Panc1 (cell line): Measurements from ENCODE around the gene POU4F1.

Source experiments
- TF ChIP-seq, protein P1 (sequence below): fragments of 450-650 bp; IDR thresholded peaks from 2 replicates; pipeline ENCODE4 v1.5.1; 2017; ENCODE audit warnings: mild to moderate bottlenecking
- TF ChIP-seq, protein P2 (sequence below), 2 experiments: IDR thresholded peaks; 2 replicates each; pipeline ENCODE4 v1.6.1; 2011 to 2012; ENCODE audit warnings: low read depth in 2 of 2, control low read depth in 1 of 2, low read length in 1 of 2, mild to moderate bottlenecking in 1 of 2, moderate library complexity in 1 of 2; ENCODE audit not compliant: insufficient read depth in 1 of 2

DNA sequence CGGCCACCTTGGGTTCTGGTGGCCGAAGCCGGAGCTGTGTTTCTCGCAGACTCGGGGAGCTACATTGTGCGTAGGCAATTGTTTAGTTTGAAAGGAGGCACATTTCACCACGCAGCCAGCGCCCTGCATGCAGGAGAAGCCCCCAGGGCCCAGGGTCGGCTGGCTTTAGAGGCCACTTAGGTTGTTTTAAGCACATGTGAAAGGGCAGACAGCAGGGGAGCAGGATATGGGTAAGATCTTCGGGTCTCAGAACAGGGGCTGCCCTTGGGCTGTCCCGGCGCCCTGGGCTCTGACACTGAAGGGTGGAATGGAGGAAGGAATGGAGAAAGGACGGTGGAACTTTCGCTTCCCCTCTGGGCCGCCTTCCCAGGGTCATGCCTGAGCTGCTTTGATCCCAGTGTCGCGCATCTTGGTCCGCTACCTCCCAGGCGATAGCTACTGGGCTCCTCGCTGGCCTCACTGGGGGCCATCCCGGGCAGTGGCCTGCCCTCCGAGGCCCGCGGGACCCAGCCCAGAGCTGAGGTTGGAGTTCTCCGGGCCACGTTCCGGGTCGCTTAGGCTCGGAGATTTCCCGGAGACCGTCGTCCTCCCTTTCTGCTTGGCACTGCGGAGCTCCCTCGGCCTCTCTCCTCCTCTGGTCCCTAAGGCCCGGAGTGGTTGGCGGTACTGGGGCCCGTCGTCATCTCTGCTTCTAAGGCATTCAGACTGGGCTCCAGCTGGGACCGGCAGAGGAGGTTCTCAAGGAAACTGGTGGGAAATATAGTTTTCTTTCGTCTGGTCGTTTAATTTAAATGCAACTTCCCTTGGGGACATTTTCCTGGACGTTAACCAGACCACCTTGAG, 4.3 kb upstream of the POU4F1 start:
- TF ChIP-seq, protein P1, sequence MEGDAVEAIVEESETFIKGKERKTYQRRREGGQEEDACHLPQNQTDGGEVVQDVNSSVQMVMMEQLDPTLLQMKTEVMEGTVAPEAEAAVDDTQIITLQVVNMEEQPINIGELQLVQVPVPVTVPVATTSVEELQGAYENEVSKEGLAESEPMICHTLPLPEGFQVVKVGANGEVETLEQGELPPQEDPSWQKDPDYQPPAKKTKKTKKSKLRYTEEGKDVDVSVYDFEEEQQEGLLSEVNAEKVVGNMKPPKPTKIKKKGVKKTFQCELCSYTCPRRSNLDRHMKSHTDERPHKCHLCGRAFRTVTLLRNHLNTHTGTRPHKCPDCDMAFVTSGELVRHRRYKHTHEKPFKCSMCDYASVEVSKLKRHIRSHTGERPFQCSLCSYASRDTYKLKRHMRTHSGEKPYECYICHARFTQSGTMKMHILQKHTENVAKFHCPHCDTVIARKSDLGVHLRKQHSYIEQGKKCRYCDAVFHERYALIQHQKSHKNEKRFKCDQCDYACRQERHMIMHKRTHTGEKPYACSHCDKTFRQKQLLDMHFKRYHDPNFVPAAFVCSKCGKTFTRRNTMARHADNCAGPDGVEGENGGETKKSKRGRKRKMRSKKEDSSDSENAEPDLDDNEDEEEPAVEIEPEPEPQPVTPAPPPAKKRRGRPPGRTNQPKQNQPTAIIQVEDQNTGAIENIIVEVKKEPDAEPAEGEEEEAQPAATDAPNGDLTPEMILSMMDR: no peak
- TF ChIP-seq, protein P2, sequence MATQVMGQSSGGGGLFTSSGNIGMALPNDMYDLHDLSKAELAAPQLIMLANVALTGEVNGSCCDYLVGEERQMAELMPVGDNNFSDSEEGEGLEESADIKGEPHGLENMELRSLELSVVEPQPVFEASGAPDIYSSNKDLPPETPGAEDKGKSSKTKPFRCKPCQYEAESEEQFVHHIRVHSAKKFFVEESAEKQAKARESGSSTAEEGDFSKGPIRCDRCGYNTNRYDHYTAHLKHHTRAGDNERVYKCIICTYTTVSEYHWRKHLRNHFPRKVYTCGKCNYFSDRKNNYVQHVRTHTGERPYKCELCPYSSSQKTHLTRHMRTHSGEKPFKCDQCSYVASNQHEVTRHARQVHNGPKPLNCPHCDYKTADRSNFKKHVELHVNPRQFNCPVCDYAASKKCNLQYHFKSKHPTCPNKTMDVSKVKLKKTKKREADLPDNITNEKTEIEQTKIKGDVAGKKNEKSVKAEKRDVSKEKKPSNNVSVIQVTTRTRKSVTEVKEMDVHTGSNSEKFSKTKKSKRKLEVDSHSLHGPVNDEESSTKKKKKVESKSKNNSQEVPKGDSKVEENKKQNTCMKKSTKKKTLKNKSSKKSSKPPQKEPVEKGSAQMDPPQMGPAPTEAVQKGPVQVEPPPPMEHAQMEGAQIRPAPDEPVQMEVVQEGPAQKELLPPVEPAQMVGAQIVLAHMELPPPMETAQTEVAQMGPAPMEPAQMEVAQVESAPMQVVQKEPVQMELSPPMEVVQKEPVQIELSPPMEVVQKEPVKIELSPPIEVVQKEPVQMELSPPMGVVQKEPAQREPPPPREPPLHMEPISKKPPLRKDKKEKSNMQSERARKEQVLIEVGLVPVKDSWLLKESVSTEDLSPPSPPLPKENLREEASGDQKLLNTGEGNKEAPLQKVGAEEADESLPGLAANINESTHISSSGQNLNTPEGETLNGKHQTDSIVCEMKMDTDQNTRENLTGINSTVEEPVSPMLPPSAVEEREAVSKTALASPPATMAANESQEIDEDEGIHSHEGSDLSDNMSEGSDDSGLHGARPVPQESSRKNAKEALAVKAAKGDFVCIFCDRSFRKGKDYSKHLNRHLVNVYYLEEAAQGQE (IDR thresholded peaks at IDR 0.05; ENCODE audit: insufficient read depth in 1 of 2, low read depth in 2 of 2, low read length in 1 of 2): no peak
